Type B pancreatic cell (in vitro differentiated cells): Measurements from ENCODE around the gene RPS21. TPM values are rescaled to one million over a fixed set of nuclear protein-coding genes. Genes with fewer than 3 reads are reported as not detected.
"Not testable (repeated sequence)": the region's sequence is repeated elsewhere in the genome, so short reads cannot be mapped to it uniquely, and the experiment has no call there.

Source experiments
- DNase-seq: peaks from one replicate; pipeline ENCODE4 v3.0.0; 2021; ENCODE audit warnings: mixed read lengths; ENCODE audit not compliant: unreplicated experiment; ENCODE audit errors: extremely low spot score
- H3K27ac Mint-ChIP-seq: 2 replicates; pipeline ENCODE4 v1.8.0; 2021; ENCODE audit warnings: mild to moderate bottlenecking, mixed read lengths
- H3K27me3 Mint-ChIP-seq: 2 replicates; pipeline ENCODE4 v1.8.0; 2021; ENCODE audit warnings: mixed read lengths
- H3K36me3 Mint-ChIP-seq: 2 replicates; pipeline ENCODE4 v1.8.0; 2021; ENCODE audit warnings: mixed read lengths
- H3K4me1 Mint-ChIP-seq: one replicate; pipeline ENCODE4 v1.8.0; 2021; ENCODE audit warnings: mixed read lengths; ENCODE audit not compliant: unreplicated experiment
- H3K4me3 Mint-ChIP-seq: 2 replicates; pipeline ENCODE4 v1.8.0; 2021; ENCODE audit warnings: mild to moderate bottlenecking, mixed read lengths
- H3K9me3 Mint-ChIP-seq: 2 replicates; pipeline ENCODE4 v1.8.0; 2021; ENCODE audit warnings: mixed read lengths
- CTCF ChIP-seq: fragments of 200-600 bp; sonication (generic); conservative IDR thresholded peaks from 2 replicates; pipeline ENCODE4 v1.5.0; 2021; ENCODE audit warnings: antibody characterized with exemption, mild to moderate bottlenecking
- total RNA-seq: library from RNA; stranded (reverse); gene quantifications from 2 replicates; pipeline ENCODE4 v1.2.1, GENCODE V29; 2021; ENCODE audit warnings: low replicate concordance

The RPS21 gene
- total RNA-seq, 1 donor from 2014 or later: 1,432 TPM

GRCh38 chr20:62423326-62423706, 36.4 kb downstream of the RPS21 start:
- no peaks in the 10 kb centered on the region for H3K27me3 Mint-ChIP-seq

GRCh38 chr20:62424249-62425107, 37.6 kb downstream of the RPS21 start:
- no peaks in the 10 kb centered on the region for H3K27me3 Mint-ChIP-seq
- peak overlapping the region; percentile 57 for H3K4me3 Mint-ChIP-seq
- no peaks in the 10 kb centered on the region for H3K9me3 Mint-ChIP-seq
- H3K36me3 Mint-ChIP-seq: no peaks in the 10 kb centered on the region
- peak overlapping the region; percentile 39 for H3K27ac Mint-ChIP-seq
- TF ChIP-seq CTCF: no peak
- DNase-seq: no peak
- peaks cover 14% of the 10 kb centered on the region for H3K4me1 Mint-ChIP-seq

More at GRCh38 chr20:62423326-62423706, 36.4 kb downstream of the RPS21 start:
- H3K27ac Mint-ChIP-seq: no peak overlapping the region
- TF ChIP-seq CTCF: no peak
- no peaks in the 10 kb centered on the region for H3K36me3 Mint-ChIP-seq
- H3K9me3 Mint-ChIP-seq: no peaks in the 10 kb centered on the region
- DNase-seq: no peak
- H3K4me3 Mint-ChIP-seq: no peak overlapping the region
- peaks cover 9% of the 10 kb centered on the region for H3K4me1 Mint-ChIP-seq

- no peaks in the 10 kb centered on the region for H3K9me3 Mint-ChIP-seq
- H3K4me1 Mint-ChIP-seq: peaks cover 10% of the 10 kb centered on the region
- peak overlapping the region; percentile 39 for H3K27ac Mint-ChIP-seq
- no peaks in the 10 kb centered on the region for H3K36me3 Mint-ChIP-seq
- no peaks in the 10 kb centered on the region for H3K27me3 Mint-ChIP-seq
- TF ChIP-seq CTCF: no peak
- no peak for DNase-seq
- peak overlapping the region; percentile 74 for H3K4me3 Mint-ChIP-seq
Observed at GRCh38 chr20:62425281-62426058, 38.6 kb downstream of the RPS21 start.

GRCh38 chr20:62426059-62426348, 39.1 kb downstream of the RPS21 start:
- H3K36me3 Mint-ChIP-seq, H3K9me3 Mint-ChIP-seq, H3K27ac Mint-ChIP-seq, H3K27me3 Mint-ChIP-seq, DNase-seq: not testable (repeated sequence)
- peak overlapping the region; percentile 75 for H3K4me3 Mint-ChIP-seq
- peaks cover 11% of the 10 kb centered on the region for H3K4me1 Mint-ChIP-seq

- H3K4me3 Mint-ChIP-seq: peak overlapping the region; percentile 85
- TF ChIP-seq CTCF: no peak
- H3K36me3 Mint-ChIP-seq: no peaks in the 10 kb centered on the region
- no peaks in the 10 kb centered on the region for H3K9me3 Mint-ChIP-seq
- H3K27me3 Mint-ChIP-seq: no peaks in the 10 kb centered on the region
- H3K27ac Mint-ChIP-seq: peak overlapping the region; percentile 91
- no peak for DNase-seq
- H3K4me1 Mint-ChIP-seq: peaks cover 9% of the 10 kb centered on the region
Observed at GRCh38 chr20:62426699-62427131, 39.8 kb downstream of the RPS21 start.
